NCI-H2196 (cell line): ENCODE results near the gene RNLS.
"Not testable (repeated sequence)": the region's sequence is repeated elsewhere in the genome, so short reads cannot be mapped to it uniquely, and the experiment has no call there.

Experiments
- DNase-seq: peaks from one replicate; lab custom pipeline; 2025; ENCODE audit not compliant: unreplicated experiment; lab: John Stamatoyannopoulos, UW

Gene RNLS

GRCh38 chr10:88525371-88526069, 57.6 kb downstream of the RNLS start:
- peak; percentile 11 for DNase-seq

- DNase-seq, result no peak
Measured at GRCh38 chr10:88523739-88524400, 59.2 kb downstream of the RNLS start.

DNA sequence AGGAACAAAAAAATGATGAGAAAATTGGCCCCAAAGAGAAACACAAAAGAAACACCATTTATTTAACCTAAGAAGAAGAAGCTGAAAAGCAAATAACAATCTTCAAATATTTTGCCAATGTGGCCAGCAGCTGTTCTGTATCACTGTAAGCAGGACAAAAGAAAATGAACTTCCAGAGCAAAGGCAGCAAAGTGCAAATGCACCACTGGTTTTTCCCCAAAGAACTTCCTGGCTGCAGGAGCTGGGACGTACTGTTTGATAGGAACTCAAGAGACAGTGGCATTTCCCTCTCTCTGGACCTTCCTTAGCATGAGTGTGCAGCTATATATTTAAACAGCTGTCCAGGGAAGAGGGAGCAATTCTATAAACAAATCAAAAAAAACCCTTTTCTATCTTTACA, 60.4 kb downstream of the RNLS start:
- no peak for DNase-seq

DNA sequence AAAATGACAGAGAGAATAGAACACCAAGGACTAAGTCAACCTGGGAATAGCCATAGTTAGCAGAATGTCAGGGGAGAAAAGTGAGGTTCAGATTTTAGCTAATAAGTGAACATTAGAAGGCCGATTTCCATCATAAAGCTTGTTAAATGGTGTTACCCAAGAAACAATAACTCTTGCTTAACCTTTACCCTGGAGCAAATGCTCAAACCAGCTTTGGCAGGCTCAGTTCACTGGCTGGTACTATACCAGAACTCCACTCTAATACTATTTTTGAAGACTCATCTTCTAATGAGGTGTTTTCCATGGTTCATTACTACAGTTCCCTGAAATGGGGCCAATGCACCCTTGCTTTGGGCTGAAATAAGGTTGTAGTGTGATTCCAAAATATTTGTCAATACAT, 61.3 kb downstream of the RNLS start:
- no peak for DNase-seq

GRCh38 chr10:88515235-88515634, 67.9 kb downstream of the RNLS start:
- no peak for DNase-seq

GRCh38 chr10:88512599-88512998, 70.5 kb downstream of the RNLS start:
- no peak for DNase-seq

DNA sequence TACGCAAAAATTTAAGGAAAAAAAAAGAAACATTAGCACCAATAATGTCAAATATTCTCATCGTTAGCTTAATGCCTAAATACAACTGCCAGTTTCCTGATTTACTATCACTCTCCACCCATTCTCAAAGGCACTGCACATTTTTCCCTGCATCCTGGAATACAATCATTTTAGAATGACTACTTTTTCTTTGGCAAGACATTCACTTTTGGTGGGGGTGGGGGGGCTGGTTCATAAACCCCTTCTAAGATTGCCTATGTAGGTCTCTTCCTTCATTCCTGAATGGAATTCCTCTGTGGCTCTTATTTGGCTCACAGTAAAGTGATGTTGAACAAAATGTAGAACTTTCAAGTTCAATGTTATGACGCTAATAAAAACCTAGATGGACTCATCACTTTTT, 74.3 kb downstream of the RNLS start:
- no peak for DNase-seq

GRCh38 chr10:88507826-88508453, 75.2 kb downstream of the RNLS start:
- DNase-seq, result no peak

DNA sequence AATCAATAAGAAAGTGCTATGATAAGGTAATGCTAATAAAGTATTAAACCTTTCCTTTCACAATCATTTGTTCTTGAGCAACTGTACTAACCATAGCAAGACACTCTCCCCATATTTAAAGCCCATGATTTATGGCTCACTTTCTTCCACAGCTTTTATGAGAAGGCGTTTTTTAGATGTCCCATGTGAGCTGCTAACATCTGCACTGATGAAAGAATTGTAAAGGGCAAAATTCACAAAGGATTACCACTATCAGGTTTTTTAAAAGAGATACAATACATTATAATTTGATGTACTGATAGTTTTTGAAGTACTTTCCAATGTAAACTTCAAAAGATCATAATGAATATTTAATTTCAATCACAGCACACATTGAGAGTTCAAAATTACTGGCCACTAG, 75.7 kb downstream of the RNLS start:
- no peak for DNase-seq

DNA sequence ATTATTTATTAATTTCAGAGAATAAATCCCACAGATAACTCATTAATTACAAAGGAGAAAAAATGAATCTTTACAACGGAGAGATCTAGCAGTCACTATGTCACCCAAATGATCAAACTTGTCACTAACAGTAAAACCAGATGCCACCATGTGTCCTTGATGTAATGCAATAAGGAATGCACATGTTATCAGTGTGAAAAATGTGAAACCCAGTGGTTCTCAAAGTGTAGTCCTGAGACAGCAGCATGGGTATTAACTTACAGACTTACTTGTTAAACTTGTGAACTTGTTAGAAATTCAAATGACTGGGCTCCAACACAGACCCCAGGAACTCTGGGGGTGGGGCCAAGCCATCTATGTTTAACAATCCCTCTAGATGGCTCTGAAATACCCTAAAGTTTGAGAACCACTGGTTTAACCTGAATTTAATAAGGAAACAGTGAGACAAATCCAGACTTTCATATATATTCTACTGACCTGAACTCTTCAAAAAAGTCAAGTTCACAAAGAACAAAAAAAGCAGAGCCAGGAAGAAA, 77.4 kb downstream of the RNLS start:
- DNase-seq, result no peak

GRCh38 chr10:88505265-88505664, 77.9 kb downstream of the RNLS start:
- DNase-seq, result no peak

DNA sequence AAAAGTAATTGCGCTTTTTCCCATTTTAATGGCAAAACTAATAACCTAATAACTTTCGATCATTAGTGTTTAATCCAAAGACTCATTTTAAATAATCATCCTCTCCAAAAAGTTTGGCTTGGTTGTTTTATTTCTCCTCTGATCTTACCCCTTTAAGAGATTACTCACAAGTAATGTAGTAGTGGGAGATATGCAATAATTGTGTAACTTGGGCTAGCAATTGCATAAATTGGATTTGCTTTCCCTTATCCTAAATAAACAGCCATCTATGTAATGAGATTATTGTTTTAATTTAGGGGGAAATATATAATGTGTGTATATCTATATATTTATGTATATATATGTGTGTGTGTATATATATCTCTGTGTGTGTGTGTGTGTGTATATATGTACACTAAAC, 82.5 kb downstream of the RNLS start:
- DNase-seq, result no peak

- DNase-seq, result no peak
Measured at GRCh38 chr10:88499569-88500470, 83.3 kb downstream of the RNLS start.

DNA sequence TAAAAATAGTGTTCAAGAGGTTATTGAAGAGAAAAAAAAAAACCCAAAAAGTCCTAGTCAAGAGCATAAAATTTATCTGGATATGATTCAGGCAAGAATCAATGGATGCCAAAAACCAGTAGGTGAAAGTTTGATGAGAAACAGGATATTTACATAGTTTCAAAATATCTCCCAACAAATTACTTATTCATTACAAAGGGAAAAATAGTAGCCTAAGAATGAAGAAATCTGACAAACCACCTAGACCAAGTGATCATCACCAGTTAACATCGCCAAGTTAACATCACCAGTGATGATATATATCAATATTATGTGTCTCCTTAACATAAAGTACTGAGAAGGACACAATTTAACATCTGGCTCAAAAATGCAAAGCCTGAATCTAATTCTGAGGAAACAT, 85.2 kb downstream of the RNLS start:
- DNase-seq, result no peak

DNA sequence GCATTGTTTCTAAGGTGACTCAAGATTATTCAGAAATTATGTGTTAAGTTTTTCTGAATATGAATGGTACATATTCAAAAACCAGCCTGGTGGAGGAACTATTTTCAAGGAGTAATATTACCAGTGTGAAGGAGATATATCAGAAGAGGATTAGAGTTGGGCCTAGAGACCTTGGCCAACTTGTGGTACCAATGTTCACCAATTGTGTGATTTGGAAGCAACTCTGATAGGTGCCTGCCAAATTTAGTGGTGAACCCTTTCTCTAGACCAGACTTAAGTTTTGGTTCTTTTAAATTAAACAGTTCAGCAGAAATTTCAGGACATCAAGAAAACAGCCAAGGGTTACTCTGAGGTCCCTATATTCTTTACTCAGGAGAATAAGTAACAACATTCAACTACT, 88.6 kb downstream of the RNLS start:
- DNase-seq, result no peak

DNA sequence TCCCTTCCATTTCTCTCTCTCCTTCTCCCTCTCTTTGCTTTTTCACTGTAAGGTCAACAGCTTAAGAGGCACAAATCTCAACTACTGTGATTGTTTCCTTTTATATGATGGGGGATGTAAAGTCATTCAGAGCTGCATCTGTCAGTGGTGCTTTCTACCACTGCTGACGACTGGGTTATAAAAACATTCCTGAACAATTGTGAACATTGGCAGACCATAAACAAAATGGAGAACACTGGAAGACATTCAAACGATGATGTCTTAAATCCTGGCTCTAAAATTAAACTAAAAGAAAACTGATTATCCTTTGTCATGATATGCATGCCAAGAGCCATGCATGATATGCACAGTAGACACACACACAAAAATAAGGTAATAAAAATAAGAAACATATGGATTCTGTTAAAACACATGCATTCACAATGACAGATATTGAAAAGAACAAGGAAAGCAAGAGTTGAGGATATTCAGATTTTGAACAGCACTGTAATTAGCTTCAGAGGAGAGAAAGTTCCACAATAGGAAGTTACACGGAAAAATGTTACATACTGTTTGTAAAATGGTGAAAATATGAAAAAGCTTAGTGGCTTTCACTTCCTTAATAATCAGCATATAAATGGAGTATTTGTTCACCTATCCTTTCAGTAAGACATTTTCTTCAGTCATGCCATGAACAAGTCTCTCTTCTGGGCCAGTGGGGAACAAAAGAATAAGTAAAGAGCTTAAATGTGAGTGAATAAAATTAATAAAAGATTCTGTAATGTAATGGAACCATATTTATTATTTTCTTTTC, 89.2 kb downstream of the RNLS start:
- no peak for DNase-seq

- no peak for DNase-seq
Measured at GRCh38 chr10:88491314-88491713, 91.8 kb downstream of the RNLS start.

DNA sequence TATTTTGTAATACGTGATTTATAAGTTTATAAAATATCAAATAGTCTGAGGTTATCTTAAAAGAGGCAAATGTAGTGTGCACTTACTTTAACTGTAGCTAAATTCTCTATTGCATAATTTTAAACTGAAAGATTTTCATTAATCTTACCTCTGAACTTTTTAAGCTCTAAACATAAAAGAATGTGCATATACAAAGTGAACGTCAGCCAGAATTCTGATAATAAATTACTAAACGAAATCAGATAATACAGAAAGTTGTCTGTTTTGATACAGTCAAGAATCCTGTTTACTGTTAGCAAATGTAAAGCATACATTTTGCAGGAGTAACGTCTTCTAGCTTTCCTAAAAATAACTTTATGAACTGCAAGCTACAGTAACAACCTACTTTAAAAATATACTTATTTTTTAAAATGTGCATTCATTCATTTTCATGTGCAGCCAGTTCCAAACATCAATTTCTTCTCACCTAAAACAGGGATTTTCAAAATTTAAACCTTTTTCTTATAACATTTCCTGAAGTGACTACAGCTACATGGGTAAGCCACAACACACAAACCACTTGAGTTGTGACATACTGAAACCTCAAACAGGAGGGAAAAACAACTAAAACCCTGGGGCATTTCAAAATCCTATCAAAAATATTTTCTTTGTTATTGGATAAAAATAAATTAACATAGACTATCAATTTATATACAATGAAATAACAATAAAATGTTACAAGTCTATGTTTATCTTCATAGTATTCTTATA, 92.7 kb downstream of the RNLS start:
- DNase-seq, result no peak

DNA sequence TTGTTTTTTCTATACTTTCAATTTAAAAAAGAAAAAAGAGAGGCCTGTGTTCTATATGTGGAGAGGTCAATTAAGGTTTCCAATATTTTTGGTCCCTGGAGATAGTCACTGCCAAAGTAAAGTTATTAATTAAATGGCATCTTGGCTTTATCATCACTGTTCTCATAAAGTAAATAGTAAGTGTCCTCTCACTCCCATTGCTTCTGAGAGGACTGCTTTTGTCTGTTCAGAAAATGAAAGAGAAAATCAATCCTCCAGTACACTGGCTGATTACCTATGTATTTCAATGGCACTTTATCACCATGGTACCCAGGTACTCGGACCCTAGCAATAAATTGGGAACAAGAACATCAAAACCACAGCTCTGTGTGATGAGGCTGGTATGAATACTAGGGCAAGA, 94.0 kb downstream of the RNLS start:
- DNase-seq, result no peak

DNA sequence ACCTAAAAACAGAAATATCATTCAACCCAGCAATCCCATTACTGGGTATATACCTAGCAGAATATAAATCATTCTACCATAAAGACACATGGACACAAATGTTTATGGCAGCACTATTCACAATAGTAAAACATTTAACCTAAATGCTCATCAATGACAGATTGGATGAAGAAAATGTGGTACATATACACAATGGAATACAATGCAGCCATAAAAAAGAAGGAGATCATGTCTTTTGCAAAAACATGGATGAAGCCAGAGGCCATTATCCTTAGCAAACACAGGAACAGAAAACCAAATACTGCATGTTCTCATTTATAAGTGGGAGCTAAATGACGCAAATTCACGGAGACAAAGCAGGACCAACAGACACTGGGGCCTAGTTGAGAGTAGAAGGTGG, 96.3 kb downstream of the RNLS start:
- not testable (repeated sequence) for DNase-seq
